Neutrophil (primary cell): ENCODE measurements around the gene NPAS2.

Experiments
- H3K27ac ChIP-seq: fragments of 200-600 bp; sonication (generic); 2 replicates; pipeline ENCODE4 v1.5.1; 2016; ENCODE audit warnings: mild to moderate bottlenecking, moderate library complexity
- H3K27me3 ChIP-seq: fragments of 200-600 bp; sonication (generic); 2 replicates; pipeline ENCODE4 v1.6.0; 2016; ENCODE audit warnings: mild to moderate bottlenecking
- H3K36me3 ChIP-seq: fragments of 200-600 bp; sonication (generic); 2 replicates; pipeline ENCODE4 v1.5.1; 2017
- H3K4me1 ChIP-seq, 2 experiments: fragments of 200-600 bp in 1 of 2; sonication (generic) in 1 of 2; 1 replicate in 1 of 2; 2 replicates in 1 of 2; pipeline versions ENCODE4 v1.5.1 to v1.6.1; 2013 to 2016; ENCODE audit warnings: low read depth in 1 of 2, low read length in 1 of 2, mild to moderate bottlenecking in 1 of 2, moderate library complexity in 1 of 2; ENCODE audit not compliant: control insufficient read depth in 1 of 2, insufficient read depth in 1 of 2
- H3K4me3 ChIP-seq, 2 experiments: fragments of 200-600 bp in 1 of 2; sonication (generic) in 1 of 2; 1 replicate in 1 of 2; 2 replicates in 1 of 2; pipeline ENCODE4 v1.5.1; 2013 to 2016; ENCODE audit warnings: low read depth in 1 of 2, low read length in 1 of 2, mild to moderate bottlenecking in 1 of 2, moderate library complexity in 1 of 2
- H3K9me3 ChIP-seq: fragments of 200-600 bp; sonication (generic); 2 replicates; pipeline ENCODE4 v1.5.1; 2016
- TF ChIP-seq, protein P1 (sequence below): fragments of 200-600 bp; sonication (generic); IDR thresholded peaks from 2 replicates; pipeline ENCODE4 v1.5.1; 2016; ENCODE audit warnings: antibody characterized with exemption

Gene NPAS2

DNA sequence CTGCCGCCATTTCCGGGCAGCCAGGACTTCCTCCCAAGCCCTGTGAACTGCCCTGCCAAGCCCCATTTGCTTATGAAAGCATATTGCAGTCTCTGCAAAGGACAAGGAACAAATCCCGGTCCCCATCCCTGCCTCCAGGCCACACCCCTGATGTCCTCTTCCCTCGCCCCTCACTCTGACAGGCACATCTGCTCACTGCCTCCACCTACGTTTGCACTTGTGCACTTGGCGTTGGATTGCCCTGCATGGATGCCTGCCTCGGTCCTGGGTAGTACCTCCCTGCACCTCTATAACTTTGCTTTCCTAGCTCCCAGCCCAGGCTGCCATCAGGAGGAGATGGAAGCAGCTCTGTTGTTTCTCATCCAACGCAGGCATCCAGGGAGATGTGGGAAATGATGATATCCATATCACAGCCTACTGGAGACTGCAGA is 162.5 kb downstream of the NPAS2 start:
- Histone ChIP-seq H3K27me3 (no peaks in the 10 kb centered on the region), H3K27ac (no peak overlapping the region), H3K4me1 (no peaks in the 10 kb centered on the region), H3K4me3 (no peak overlapping the region), H3K36me3 (no peaks in the 10 kb centered on the region), H3K9me3 (no peaks in the 10 kb centered on the region)
- TF ChIP-seq, protein P1, sequence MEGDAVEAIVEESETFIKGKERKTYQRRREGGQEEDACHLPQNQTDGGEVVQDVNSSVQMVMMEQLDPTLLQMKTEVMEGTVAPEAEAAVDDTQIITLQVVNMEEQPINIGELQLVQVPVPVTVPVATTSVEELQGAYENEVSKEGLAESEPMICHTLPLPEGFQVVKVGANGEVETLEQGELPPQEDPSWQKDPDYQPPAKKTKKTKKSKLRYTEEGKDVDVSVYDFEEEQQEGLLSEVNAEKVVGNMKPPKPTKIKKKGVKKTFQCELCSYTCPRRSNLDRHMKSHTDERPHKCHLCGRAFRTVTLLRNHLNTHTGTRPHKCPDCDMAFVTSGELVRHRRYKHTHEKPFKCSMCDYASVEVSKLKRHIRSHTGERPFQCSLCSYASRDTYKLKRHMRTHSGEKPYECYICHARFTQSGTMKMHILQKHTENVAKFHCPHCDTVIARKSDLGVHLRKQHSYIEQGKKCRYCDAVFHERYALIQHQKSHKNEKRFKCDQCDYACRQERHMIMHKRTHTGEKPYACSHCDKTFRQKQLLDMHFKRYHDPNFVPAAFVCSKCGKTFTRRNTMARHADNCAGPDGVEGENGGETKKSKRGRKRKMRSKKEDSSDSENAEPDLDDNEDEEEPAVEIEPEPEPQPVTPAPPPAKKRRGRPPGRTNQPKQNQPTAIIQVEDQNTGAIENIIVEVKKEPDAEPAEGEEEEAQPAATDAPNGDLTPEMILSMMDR: no peak

DNA sequence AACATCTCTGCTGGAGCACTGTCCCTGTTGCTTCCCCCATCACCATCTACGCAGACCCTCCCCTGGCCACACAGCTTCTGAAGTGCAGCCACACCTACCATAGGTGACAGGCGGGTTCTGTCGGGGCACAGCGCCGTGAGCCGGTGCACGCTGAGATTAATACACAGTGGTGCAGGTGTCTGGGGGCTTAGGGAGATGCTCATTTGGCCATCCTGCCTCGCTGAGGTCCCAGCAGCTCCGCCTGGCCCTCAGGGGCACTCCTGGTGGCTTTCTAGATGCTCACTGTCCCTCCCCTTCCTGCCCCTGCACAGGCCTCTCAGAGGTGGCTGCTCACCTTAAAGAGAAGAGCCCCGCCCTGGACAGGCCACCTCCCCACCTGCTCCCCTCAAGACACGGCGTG is 163.3 kb downstream of the NPAS2 start:
- TF ChIP-seq, protein P1: no peak
- no peak overlapping the region for H3K4me3 ChIP-seq
- H3K9me3 ChIP-seq: no peaks in the 10 kb centered on the region
- no peaks in the 10 kb centered on the region for H3K4me1 ChIP-seq
- no peak overlapping the region for H3K27ac ChIP-seq
- no peaks in the 10 kb centered on the region for H3K36me3 ChIP-seq
- H3K27me3 ChIP-seq: no peaks in the 10 kb centered on the region

DNA sequence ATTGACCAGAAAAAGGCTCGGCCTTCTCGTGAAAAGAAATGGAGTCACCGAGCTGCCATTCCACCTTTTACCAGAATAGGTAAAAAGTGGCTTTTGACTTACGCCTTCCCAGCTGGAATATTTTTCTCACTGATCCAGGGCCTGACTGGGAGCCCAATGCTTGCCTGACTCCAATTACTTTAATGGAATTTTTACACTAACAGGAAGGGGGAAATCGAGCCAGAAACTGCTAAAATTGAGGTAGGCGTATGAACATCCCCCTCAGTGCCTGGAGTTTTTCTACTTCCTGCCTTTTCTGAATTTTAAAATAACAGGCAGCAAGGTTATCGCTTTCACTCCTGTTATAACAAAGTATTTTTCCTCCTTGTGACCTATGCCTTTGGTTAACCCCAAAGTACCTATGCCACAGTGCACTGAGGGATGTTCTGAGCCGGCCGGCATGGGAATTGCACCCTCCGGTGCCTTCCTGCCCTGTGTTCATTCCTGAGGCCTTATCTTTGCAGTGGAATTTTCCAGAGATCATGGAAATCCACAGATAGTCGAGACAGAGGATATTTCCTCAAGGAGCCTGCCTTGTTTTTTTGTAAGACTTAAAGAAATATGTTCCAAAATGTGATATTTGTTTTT is 163.9 kb downstream of the NPAS2 start:
- Histone ChIP-seq H3K27me3 (no peaks in the 10 kb centered on the region), H3K27ac (no peak overlapping the region), H3K9me3 (no peaks in the 10 kb centered on the region), H3K36me3 (no peaks in the 10 kb centered on the region), H3K4me1 (no peaks in the 10 kb centered on the region), H3K4me3 (no peak overlapping the region)
- TF ChIP-seq, protein P1: no peak

DNA sequence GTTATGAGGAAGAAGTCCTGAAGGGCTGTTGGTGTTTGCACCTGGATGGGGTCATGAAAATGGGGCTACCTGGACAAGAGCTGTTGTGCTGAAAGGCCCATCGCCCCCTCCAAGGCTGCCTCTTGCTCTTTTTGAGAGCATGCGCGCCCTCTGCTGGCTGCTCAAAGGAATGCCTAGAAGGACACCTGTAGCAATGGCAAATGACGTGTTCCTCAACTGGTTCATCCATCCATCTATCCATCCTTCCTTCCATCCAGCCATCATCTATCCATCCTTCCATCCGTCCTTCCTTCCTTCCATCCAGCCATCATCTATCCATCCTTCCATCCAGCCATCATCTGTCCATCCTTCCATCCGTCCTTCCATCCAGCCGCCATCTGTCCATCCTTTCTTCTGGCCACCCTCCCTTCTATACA is 165.0 kb downstream of the NPAS2 start:
- TF ChIP-seq, protein P1: peak; percentile 71
- H3K27ac ChIP-seq: no peak overlapping the region
- H3K4me1 ChIP-seq: no peaks in the 10 kb centered on the region
- no peaks in the 10 kb centered on the region for H3K36me3 ChIP-seq
- H3K4me3 ChIP-seq: no peak overlapping the region
- H3K9me3 ChIP-seq: no peaks in the 10 kb centered on the region
- H3K27me3 ChIP-seq: no peaks in the 10 kb centered on the region

DNA sequence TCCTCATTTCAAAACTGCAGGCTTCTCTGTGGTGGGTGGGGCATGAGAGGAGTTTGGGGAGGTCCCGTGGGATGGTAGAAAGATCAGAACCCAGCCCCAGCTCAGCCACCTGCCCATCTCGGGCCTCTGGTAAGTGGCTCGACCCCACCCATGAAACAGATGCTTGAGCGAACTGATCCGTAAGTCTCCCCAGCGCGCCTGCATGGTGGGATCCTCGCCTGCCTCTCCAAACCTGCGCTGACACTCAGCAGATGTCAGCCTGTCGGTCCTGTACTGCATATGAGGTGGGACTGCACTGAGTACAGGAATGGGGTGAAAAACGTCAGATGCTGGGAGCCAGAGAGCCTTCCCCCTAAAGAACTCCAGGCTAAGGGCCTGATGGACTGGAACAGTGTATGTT is 166.2 kb downstream of the NPAS2 start:
- Histone ChIP-seq H3K4me1 (no peaks in the 10 kb centered on the region), H3K27ac (no peak overlapping the region), H3K9me3 (no peaks in the 10 kb centered on the region), H3K4me3 (no peak overlapping the region), H3K36me3 (no peaks in the 10 kb centered on the region), H3K27me3 (no peaks in the 10 kb centered on the region)
- TF ChIP-seq, protein P1: no peak
